Cardiac septum (tissue), 1 donor: Measurements from ENCODE around the gene OCA2. TPM values are rescaled to one million over a fixed set of nuclear protein-coding genes. Genes with fewer than 3 reads are reported as not detected.

ENCODE experiments used
- DNase-seq: peaks from one replicate; pipeline ENCODE4 v3.0.0-alpha.2; 2020; ENCODE audit warnings: low spot score
- intact Hi-C: fragments of 100-400 bp; cut with DNase I; formaldehyde crosslinking; loops from one replicate; pipeline ENCODE4 v1.14.0; 2022
- total RNA-seq: library from RNA; stranded (reverse); fragmentation: NEBNext Ultra II Directional; extraction: Animal tissue kit (Norgen Biotek cat#: 25700); gene quantifications from one replicate; pipeline ENCODE4 v1.2.1, GENCODE V29; 2021
- donor health status: DM: no; HTN: no; CAD: no.

OCA2 gene
- total RNA-seq, 1 donor from 2014 or later: not detected

GRCh38 chr15:28122038-28122949, 23.2 kb upstream of the OCA2 start:
- peak; percentile 67 for DNase-seq
- intact Hi-C loops: loop anchor here (5.0 kb wide), 1 partner anchor 35 kb away; no protein-coding TSS in a partner anchor

DNA sequence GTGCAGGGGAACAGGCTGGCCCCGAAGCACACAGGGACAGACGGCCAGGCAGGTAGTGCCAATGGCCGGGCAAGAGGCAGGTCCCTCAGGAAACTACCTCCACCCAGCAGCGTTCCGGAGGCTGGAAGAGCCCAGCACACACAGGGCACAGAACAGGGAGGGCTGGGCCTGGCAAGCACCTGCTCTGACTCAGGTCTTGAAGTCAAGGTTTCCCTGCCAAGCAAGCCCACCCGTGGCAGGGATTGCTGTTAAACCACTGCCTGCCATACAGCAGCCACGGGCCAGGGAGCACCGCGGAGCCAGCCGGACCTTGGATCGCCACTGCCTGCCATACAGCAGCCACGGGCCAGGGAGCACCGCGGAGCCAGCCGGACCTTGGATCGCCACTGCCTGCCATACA, 22.5 kb upstream of the OCA2 start:
- intact Hi-C loops: loop anchor here (5.0 kb wide), 1 partner anchor 34 kb away; no protein-coding TSS in a partner anchor
- peak; percentile 66 for DNase-seq

DNA sequence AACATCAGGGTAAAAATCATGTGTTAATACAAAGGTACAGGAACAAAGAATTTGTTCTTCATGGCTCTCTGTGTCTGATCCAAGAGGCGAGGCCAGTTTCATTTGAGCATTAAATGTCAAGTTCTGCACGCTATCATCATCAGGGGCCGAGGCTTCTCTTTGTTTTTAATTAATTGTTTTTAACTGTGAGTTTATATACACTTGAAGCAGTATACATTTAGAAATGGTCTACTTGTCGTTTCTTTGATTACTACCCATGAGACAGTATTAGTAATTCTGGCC, 21.2 kb upstream of the OCA2 start:
- intact Hi-C loops: loop anchor here (5.0 kb wide), 1 partner anchor 33 kb away; no protein-coding TSS in a partner anchor
- no peak for DNase-seq

- DNase-seq: peak; percentile 50
- intact Hi-C loops: no loop called here
Observed at GRCh38 chr15:28118531-28118930, 19.4 kb upstream of the OCA2 start.

DNA sequence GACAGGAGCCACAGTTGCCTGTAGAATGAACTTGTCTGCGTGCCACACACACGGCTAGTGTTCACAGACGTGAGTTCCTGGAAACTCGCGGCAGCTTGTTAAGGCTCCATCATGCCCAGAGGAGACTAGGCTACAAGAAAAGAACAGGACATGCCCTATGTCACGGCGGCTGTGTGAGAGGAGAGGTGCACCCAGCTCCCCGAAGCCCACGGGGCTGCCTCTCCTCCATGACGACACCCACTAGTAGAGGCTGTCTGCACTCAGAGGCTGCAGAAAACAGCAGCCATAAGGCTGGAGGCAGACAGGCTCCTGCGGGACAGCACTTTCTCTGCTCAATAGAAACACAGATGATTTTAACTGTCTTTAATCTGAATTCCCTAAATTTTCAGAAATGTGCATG, 19.0 kb upstream of the OCA2 start:
- intact Hi-C loops: no loop called here
- peak; percentile 54 for DNase-seq

- intact Hi-C loops: no loop called here
- DNase-seq: peak; percentile 20
Observed at GRCh38 chr15:28117432-28117990, 18.4 kb upstream of the OCA2 start.

DNA sequence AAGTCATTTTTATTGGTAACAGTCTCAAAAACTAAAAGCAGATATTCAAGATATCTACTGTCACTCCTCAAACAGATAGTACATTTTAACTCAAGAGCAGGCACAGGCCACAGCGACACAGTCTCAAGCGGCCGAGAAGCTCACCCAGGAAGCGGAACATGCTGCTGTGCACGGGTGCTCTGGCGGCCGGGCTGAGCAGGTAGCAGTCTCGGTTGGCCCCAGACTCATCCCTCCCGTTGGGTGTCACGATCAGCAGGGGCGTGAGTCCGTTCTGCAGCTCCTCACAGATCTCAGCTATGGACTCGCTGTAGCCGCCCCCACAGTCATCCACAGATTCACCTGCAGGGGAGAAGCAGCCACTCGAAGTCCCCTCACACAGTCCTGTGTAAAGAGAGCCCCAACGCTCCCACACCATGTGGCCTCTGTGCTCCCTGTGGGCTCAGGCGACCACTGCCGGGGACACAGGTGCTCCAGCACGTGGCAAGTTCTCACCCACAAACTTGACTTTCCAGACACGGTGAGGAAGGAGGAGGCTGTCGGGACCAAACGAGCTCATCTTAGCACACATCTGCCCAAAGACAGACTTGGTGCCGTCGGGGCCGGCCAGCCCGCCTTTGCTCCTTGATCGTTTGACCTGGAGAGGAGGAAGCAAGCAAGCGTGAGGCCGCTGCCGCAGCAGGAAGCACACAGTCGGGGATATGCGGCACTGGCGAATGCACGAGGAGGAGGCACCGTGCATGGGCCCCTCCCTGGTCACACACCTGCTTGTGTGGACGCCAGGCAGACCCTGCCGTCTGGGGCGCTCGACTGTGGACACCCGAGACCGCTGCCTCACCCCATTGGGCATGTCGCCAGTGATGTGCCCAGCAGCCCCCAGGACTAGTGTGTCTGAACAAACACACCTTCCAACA, 17.7 kb upstream of the OCA2 start:
- intact Hi-C loops: no loop called here
- peak; percentile 29 for DNase-seq

DNA sequence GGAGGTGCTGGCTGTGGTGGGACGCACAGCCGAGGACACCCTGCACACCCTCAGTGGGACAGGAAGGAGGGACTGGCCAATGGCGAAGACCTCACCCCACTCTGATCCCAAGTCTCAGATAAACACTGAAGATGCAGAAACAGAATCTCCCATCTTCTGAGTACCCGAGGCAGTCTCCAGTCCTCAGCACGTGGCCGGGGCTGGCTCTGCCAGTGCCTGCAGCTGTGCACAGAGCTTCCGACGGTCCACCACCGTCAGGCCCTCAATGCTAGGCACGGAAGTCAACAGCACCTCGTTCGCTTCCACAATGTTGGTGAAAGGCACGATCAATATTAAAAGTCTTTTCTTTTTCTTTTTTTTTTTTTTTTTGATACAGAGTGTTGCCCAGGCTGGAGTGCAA, 16.8 kb upstream of the OCA2 start:
- intact Hi-C loops: no loop called here
- peak; percentile 24 for DNase-seq

- intact Hi-C loops: no loop called here
Observed at GRCh38 chr15:28114721-28115622, 15.9 kb upstream of the OCA2 start.

GRCh38 chr15:28114114-28114455, 15.0 kb upstream of the OCA2 start:
- intact Hi-C loops: no loop called here
- no peak for DNase-seq

More at GRCh38 chr15:28114721-28115622, 15.9 kb upstream of the OCA2 start:
- DNase-seq: no peak

DNA sequence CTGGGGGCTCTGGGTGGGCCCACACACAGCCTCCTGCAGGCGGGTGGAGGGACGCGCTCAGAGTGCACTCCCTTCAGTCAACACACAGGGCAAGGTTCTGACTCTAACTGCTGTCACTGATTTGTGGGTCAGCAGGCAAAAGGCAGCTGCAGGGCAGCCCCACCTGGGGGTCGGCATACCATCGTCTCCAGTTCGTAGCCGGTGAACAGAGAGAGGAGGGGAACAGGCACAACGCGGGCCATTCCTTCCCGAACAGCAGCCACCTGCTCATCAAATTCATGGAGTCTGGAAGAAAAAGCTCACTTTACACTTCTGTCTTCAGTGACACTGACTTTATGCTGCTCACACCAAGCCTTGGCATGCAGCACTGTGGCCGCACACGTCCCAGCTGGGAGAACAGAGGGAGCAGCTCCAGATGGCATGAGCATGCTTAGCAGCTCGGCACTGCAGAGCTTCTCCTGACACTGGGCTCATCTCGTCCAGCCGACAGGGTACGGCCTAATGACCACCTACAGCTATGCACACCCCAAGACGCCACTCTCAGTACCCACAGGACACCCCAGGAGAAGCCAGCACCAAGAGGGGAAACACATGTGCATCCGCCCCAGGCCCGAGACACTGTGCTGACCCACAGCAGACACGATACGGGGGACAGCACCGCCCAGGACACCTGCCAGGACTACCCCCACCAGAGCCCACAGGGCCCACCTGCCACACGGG, 14.4 kb upstream of the OCA2 start:
- intact Hi-C loops: no loop called here

GRCh38 chr15:28112962-28113361, 13.8 kb upstream of the OCA2 start:
- intact Hi-C loops: no loop called here
- DNase-seq: no peak

More for the DNA sequence above, 14.4 kb upstream of the OCA2 start:
- DNase-seq: no peak

GRCh38 chr15:28112101-28112760, 13.1 kb upstream of the OCA2 start:
- intact Hi-C loops: no loop called here
- peak; percentile 58 for DNase-seq

GRCh38 chr15:28111543-28111942, 12.4 kb upstream of the OCA2 start:
- no peak for DNase-seq
- intact Hi-C loops: no loop called here

GRCh38 chr15:28110481-28110881, 11.4 kb upstream of the OCA2 start:
- intact Hi-C loops: no loop called here
- DNase-seq: peak; percentile 44

- DNase-seq: peak; percentile 46
- intact Hi-C loops: no loop called here
Observed at GRCh38 chr15:28109626-28110455, 10.7 kb upstream of the OCA2 start.

DNA sequence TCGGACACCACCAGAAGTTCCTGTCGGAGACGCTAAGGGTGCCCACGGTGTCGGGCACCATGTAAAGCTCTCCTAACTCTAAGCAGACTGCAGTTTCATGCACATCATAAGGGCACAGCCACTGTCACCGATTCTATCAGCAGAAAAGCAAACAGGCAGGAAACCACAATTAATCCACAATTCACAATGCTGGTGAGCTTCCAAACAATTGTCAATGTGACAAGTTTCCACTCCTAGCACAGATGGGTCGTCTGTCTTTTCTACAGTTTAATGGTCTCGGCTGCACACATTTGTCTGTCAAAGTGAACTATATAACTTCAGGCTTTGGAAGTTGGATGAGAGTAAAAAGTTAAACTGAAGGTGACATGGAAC, 8.8 kb upstream of the OCA2 start:
- intact Hi-C loops: no loop called here
- no peak for DNase-seq
